Neural cell (in vitro differentiated cells): ENCODE measurements around the gene LRFN5. TPM values are rescaled to one million over a fixed set of nuclear protein-coding genes. Genes with fewer than 3 reads are reported as not detected.

Source experiments
- H2AFZ ChIP-seq: fragments of 200-600, 300-800 bp; sonication (generic), shearing (Covaris generic); 2 replicates; pipeline ENCODE4 v1.6.0; 2014; ENCODE audit warnings: low read depth, mild to moderate bottlenecking, antibody characterized with exemption, low read length, moderate library complexity
- H3F3A ChIP-seq: fragments of 200-600 bp; shearing (Covaris generic); 2 replicates; pipeline ENCODE4 v1.6.1; 2016; ENCODE audit warnings: mild to moderate bottlenecking, moderate library complexity, mixed read lengths, antibody characterized with exemption, low read length; ENCODE audit not compliant: insufficient read depth, poor library complexity, severe bottlenecking
- H3K27ac ChIP-seq: fragments of 200-600, 300-800 bp; sonication (generic), shearing (Covaris generic); 2 replicates; pipeline ENCODE4 v1.5.1; 2014; ENCODE audit warnings: mild to moderate bottlenecking, low read length, moderate library complexity
- H3K27me3 ChIP-seq: fragments of 300-800, 200-600 bp; sonication (generic), shearing (Covaris generic); 2 replicates; pipeline ENCODE4 v1.6.0; 2014; ENCODE audit warnings: mild to moderate bottlenecking, low read depth, low read length, moderate library complexity; ENCODE audit not compliant: insufficient read depth
- H3K36me3 ChIP-seq: fragments of 300-800, 200-600 bp; sonication (generic), shearing (Covaris generic); 2 replicates; pipeline ENCODE4 v1.5.1; 2014; ENCODE audit warnings: mild to moderate bottlenecking, antibody characterized with exemption, low read length, moderate library complexity; ENCODE audit not compliant: insufficient read depth
- H3K4me2 ChIP-seq: fragments of 300-800, 200-600 bp; sonication (generic), shearing (Covaris generic); 2 replicates; pipeline ENCODE4 v1.6.0; 2014; ENCODE audit warnings: mild to moderate bottlenecking, low read length
- H3K4me3 ChIP-seq: fragments of 300-800, 200-600 bp; sonication (generic), shearing (Covaris generic); 2 replicates; pipeline ENCODE4 v1.5.1; 2014; ENCODE audit warnings: mild to moderate bottlenecking, low read length, moderate library complexity
- H3K79me2 ChIP-seq: fragments of 200-600 bp; shearing (Covaris generic); replicated peaks from 2 replicates; pipeline ENCODE4 v1.6.0; 2014; ENCODE audit warnings: mild to moderate bottlenecking, low read length, moderate library complexity; ENCODE audit not compliant: insufficient read depth
- H3K9ac ChIP-seq: fragments of 300-800, 200-600 bp; sonication (generic), shearing (Covaris generic); 2 replicates; pipeline ENCODE4 v1.6.1; 2016; ENCODE audit warnings: mild to moderate bottlenecking, low read length, mixed read lengths
- H3K9me2 ChIP-seq: fragments of 200-600 bp; shearing (Covaris generic); 2 replicates; pipeline ENCODE4 v1.6.1; 2016; ENCODE audit warnings: mild to moderate bottlenecking, low read length, mixed read lengths; ENCODE audit not compliant: insufficient read depth
- H3K9me3 ChIP-seq: fragments of 200-600, 300-800 bp; sonication (generic), shearing (Covaris generic); 2 replicates; pipeline ENCODE4 v1.6.1; 2016; ENCODE audit warnings: mild to moderate bottlenecking, mixed run types, low read length, moderate library complexity, mixed read lengths
- H4K20me1 ChIP-seq: fragments of 200-600 bp; shearing (Covaris generic); 2 replicates; pipeline ENCODE4 v1.6.1; 2016; ENCODE audit warnings: mild to moderate bottlenecking, mixed run types; ENCODE audit not compliant: insufficient read depth
- CTCF ChIP-seq: fragments of 450-650 bp; IDR thresholded peaks from 2 replicates; pipeline ENCODE4 v1.5.1; 2014; ENCODE audit warnings: antibody characterized with exemption, mild to moderate bottlenecking, moderate library complexity; ENCODE audit not compliant: poor library complexity, severe bottlenecking
- EP300 ChIP-seq: fragments of 450-650 bp; conservative IDR thresholded peaks from 2 replicates; pipeline ENCODE4 v1.6.1; 2014; ENCODE audit warnings: antibody characterized with exemption, mild to moderate bottlenecking, moderate library complexity; ENCODE audit not compliant: poor library complexity, severe bottlenecking
- EZH2 ChIP-seq: fragments of 200-600, 300-800 bp; shearing (Covaris generic), sonication (generic); IDR thresholded peaks from 2 replicates; pipeline ENCODE4 v1.6.1; 2014; ENCODE audit warnings: antibody characterized with exemption, low read length, borderline replicate concordance, mild to moderate bottlenecking; ENCODE audit not compliant: insufficient read depth, poor library complexity, severe bottlenecking
- MXI1 ChIP-seq: fragments of 450-650 bp; conservative IDR thresholded peaks from 2 replicates; pipeline ENCODE4 v1.6.1; 2014; ENCODE audit warnings: antibody characterized with exemption, mild to moderate bottlenecking; ENCODE audit not compliant: poor library complexity, severe bottlenecking
- POLR2AphosphoS5 ChIP-seq: IDR thresholded peaks from 2 replicates; pipeline ENCODE4 v1.6.1; 2012
- RAD21 ChIP-seq: fragments of 450-650 bp; conservative IDR thresholded peaks from 2 replicates; pipeline ENCODE4 v1.6.1; 2014; ENCODE audit warnings: antibody characterized with exemption, mild to moderate bottlenecking, moderate library complexity
- REST ChIP-seq: IDR thresholded peaks from 2 replicates; pipeline ENCODE4 v1.6.1; 2012; ENCODE audit warnings: borderline replicate concordance
- SMC3 ChIP-seq: fragments of 450-650 bp; conservative IDR thresholded peaks from 2 replicates; pipeline ENCODE4 v1.6.1; 2014; ENCODE audit warnings: antibody characterized with exemption, mild to moderate bottlenecking, moderate library complexity; ENCODE audit not compliant: poor library complexity
- TAF1 ChIP-seq: IDR thresholded peaks from 2 replicates; pipeline ENCODE4 v1.6.1; 2012; ENCODE audit warnings: low read depth
- polyA plus RNA-seq: library from polyadenylated mRNA; depleted of rRNA; stranded (reverse); fragments of >200 nt; gene quantifications from 2 replicates; pipeline ENCODE4 v1.2.3, GENCODE V29; 2014

The LRFN5 gene
- polyA plus RNA-seq, 1 donor from 2014 or later, result 24.5 TPM

- no peak overlapping the region for H3K27ac ChIP-seq
- no peaks in the 10 kb centered on the region for H3K9me2 ChIP-seq
Observed at GRCh38 chr14:41644606-41645005, 37.9 kb downstream of the LRFN5 start.

GRCh38 chr14:41650802-41651201 lies 44.1 kb downstream of the LRFN5 start:
- H3K9ac ChIP-seq, result no peak overlapping the region
- H4K20me1 ChIP-seq, result no peaks in the 10 kb centered on the region
- no peaks in the 10 kb centered on the region for H3K36me3 ChIP-seq
- no peaks in the 10 kb centered on the region for H3K79me2 ChIP-seq
- no peak overlapping the region for H2AFZ ChIP-seq
- no peak for TF ChIP-seq TAF1
- no peak for TF ChIP-seq POLR2AphosphoS5
- no peak overlapping the region for H3K27ac ChIP-seq
- no peaks in the 10 kb centered on the region for H3K9me3 ChIP-seq
- H3K27me3 ChIP-seq, result no peaks in the 10 kb centered on the region
- H3K9me2 ChIP-seq, result no peaks in the 10 kb centered on the region
- H3F3A ChIP-seq, result no peaks in the 10 kb centered on the region
- no peak overlapping the region for H3K4me3 ChIP-seq
- H3K4me2 ChIP-seq, result no peak overlapping the region

More at GRCh38 chr14:41644606-41645005, 37.9 kb downstream of the LRFN5 start:
- no peaks in the 10 kb centered on the region for H4K20me1 ChIP-seq
- H3K79me2 ChIP-seq, result no peaks in the 10 kb centered on the region
- no peak overlapping the region for H3K9ac ChIP-seq
- H3F3A ChIP-seq, result no peaks in the 10 kb centered on the region
- no peak overlapping the region for H3K4me2 ChIP-seq
- no peaks in the 10 kb centered on the region for H3K27me3 ChIP-seq
- no peaks in the 10 kb centered on the region for H3K9me3 ChIP-seq
- no peak overlapping the region for H3K4me3 ChIP-seq
- H3K36me3 ChIP-seq, result no peaks in the 10 kb centered on the region
- H2AFZ ChIP-seq, result no peak overlapping the region
- TF ChIP-seq REST (no peak), EP300 (no peak), CTCF (no peak), POLR2AphosphoS5 (no peak), EZH2 (no peak), SMC3 (no peak), MXI1 (no peak), RAD21 (no peak), TAF1 (no peak)

GRCh38 chr14:41654196-41654595 lies 47.5 kb downstream of the LRFN5 start:
- Histone ChIP-seq H3K9ac (no peak overlapping the region), H3K9me3 (no peaks in the 10 kb centered on the region), H3K4me3 (no peak overlapping the region), H3K27ac (no peak overlapping the region), H4K20me1 (no peaks in the 10 kb centered on the region), H3K27me3 (no peaks in the 10 kb centered on the region), H3K79me2 (no peaks in the 10 kb centered on the region), H3K9me2 (no peaks in the 10 kb centered on the region), H3K36me3 (no peaks in the 10 kb centered on the region), H3F3A (no peaks in the 10 kb centered on the region), H2AFZ (no peak overlapping the region), H3K4me2 (no peak overlapping the region)
- TF ChIP-seq EZH2 (no peak), CTCF (no peak), RAD21 (no peak), REST (no peak), MXI1 (no peak), SMC3 (no peak), TAF1 (no peak), POLR2AphosphoS5 (no peak)
